Measurements from ENCODE around the gene GRWD1. TPM values are rescaled to one million over a fixed set of nuclear protein-coding genes. Genes with fewer than 3 reads are reported as not detected.

Gene GRWD1
- total RNA-seq, 1 experiment from 2014 or later, result 56.7 TPM

GRCh38 chr19:48502350-48503018, 56.7 kb downstream of the GRWD1 start:
- no peaks in the 10 kb centered on the region for H3K9me3 ChIP-seq (ENCODE audit: control insufficient read depth, insufficient read depth, low read depth, low read length)
- CTCF ChIA-PET, result no interaction called here
- H3K27ac ChIP-seq (ENCODE audit: low read length), result no peak overlapping the region
- H3K4me3 ChIP-seq (ENCODE audit: low read depth in 2 of 2, low read length in 2 of 2), result peak overlapping the region; percentile 12 to 40; a peak in 3 of 4 replicates
- intact Hi-C loops (cut with micrococcal nuclease; ENCODE audit: unreplicated experiment), result no loop called here
- H3K4me1 ChIP-seq (ENCODE audit: control insufficient read depth, insufficient read depth, low read length), result no peaks in the 10 kb centered on the region
- in situ Hi-C loops (cut with HindIII; ENCODE audit: low pct_unique_long_range_greater_than_20kb, low sequenced_read_pairs), result no loop called here
- no peaks in the 10 kb centered on the region for H3K27me3 ChIP-seq (ENCODE audit: control insufficient read depth, insufficient read depth, low read length)
- peaks cover 3% of the 10 kb centered on the region; the same call in 1 of the 2 replicates for H3K36me3 ChIP-seq (ENCODE audit: control insufficient read depth, insufficient read depth, low read length)
- ATAC-seq, result no peak
- POLR2A ChIA-PET, result interaction anchor here (0.6 kb wide), 1 partner anchor 138 kb away, joined by 7 read pairs; no protein-coding TSS in a partner anchor
- no TSS peak for BruUV-seq (replicated peaks)
- TF ChIP-seq SIN3A (IDR thresholded peaks at IDR 0.05; ENCODE audit: borderline replicate concordance, insufficient read depth, low read depth, low read length), result no peak
- TF ChIP-seq POLR2AphosphoS5 (IDR thresholded peaks at IDR 0.05; ENCODE audit: low read depth, low read length), result no peak
- no peak for TF ChIP-seq CTCF (IDR thresholded peaks at IDR 0.05)
- TF ChIP-seq REST (IDR thresholded peaks at IDR 0.05; ENCODE audit: insufficient read depth in 1 of 2, low read depth in 2 of 2, low read length in 1 of 2), result no peak
- TF ChIP-seq TCF7L2 (IDR thresholded peaks at IDR 0.05; ENCODE audit: low read depth, low read length), result no peak
- DNase-seq (ENCODE audit: low read depth, low spot score), result no peak

GRCh38 chr19:48506138-48506733, 60.5 kb downstream of the GRWD1 start:
- no peaks in the 10 kb centered on the region for H3K9me3 ChIP-seq (ENCODE audit: control insufficient read depth, insufficient read depth, low read depth, low read length)
- TF ChIP-seq POLR2AphosphoS5 (IDR thresholded peaks at IDR 0.05; ENCODE audit: low read depth, low read length), result no peak
- no peak for TF ChIP-seq SIN3A (IDR thresholded peaks at IDR 0.05; ENCODE audit: borderline replicate concordance, insufficient read depth, low read depth, low read length)
- no peak for TF ChIP-seq REST (IDR thresholded peaks at IDR 0.05; ENCODE audit: insufficient read depth in 1 of 2, low read depth in 2 of 2, low read length in 1 of 2)
- TF ChIP-seq TCF7L2 (IDR thresholded peaks at IDR 0.05; ENCODE audit: low read depth, low read length), result no peak
- no peak; the same call in 1 of the 2 replicates for TF ChIP-seq CTCF (IDR thresholded peaks at IDR 0.05)
- ATAC-seq (no peak), DNase-seq (ENCODE audit: low read depth, low spot score) (no peak)
- no peaks in the 10 kb centered on the region for H3K4me1 ChIP-seq (ENCODE audit: control insufficient read depth, insufficient read depth, low read length)
- in situ Hi-C loops (cut with HindIII; ENCODE audit: low pct_unique_long_range_greater_than_20kb, low sequenced_read_pairs), result no loop called here
- BruUV-seq (replicated peaks), result no TSS peak
- H3K36me3 ChIP-seq (ENCODE audit: control insufficient read depth, insufficient read depth, low read length), result no peaks in the 10 kb centered on the region
- no peak overlapping the region for H3K4me3 ChIP-seq (ENCODE audit: low read depth in 2 of 2, low read length in 2 of 2)
- ChIA-PET POLR2A (interaction anchor here (0.6 kb wide), 1 partner anchor 477 kb away, joined by 6 read pairs; no protein-coding TSS in a partner anchor), CTCF (interaction anchor here (0.6 to 1.5 kb wide), 19 partner anchors 13 to 389 kb away, joined by 3 to 44 read pairs (median 4); no protein-coding TSS in a partner anchor)
- H3K27me3 ChIP-seq (ENCODE audit: control insufficient read depth, insufficient read depth, low read length), result no peaks in the 10 kb centered on the region
- intact Hi-C loops (cut with micrococcal nuclease; ENCODE audit: unreplicated experiment), result loop anchor here (2.0 kb wide), 1 partner anchor 79 kb away; no protein-coding TSS in a partner anchor
- H3K27ac ChIP-seq (ENCODE audit: low read length), result no peak overlapping the region
